Neuron (in vitro differentiated cells): ENCODE data around the gene ACER3.
A peak's percentile ranks its signal among the peaks of the same experiment; 100 is the strongest.
"Not testable (repeated sequence)": the region's sequence is repeated elsewhere in the genome, so short reads cannot be mapped to it uniquely, and the experiment has no call there.

Source experiments
- H2AFZ ChIP-seq: one replicate; pipeline ENCODE4 v1.6.1; 2013; ENCODE audit warnings: low read depth, mild to moderate bottlenecking, inconsistent platforms, low read length, moderate library complexity
- H3K27me3 ChIP-seq: one replicate; pipeline ENCODE4 v1.6.1; 2013; ENCODE audit warnings: low read length; ENCODE audit not compliant: insufficient read depth
- H3K36me3 ChIP-seq: one replicate; pipeline ENCODE4 v1.6.1; 2013; ENCODE audit warnings: low read length; ENCODE audit not compliant: insufficient read depth
- H3K4me1 ChIP-seq: one replicate; pipeline ENCODE4 v1.6.1; 2013; ENCODE audit warnings: low read length; ENCODE audit not compliant: insufficient read depth
- H3K4me3 ChIP-seq: 2 replicates; pipeline ENCODE4 v1.5.1; 2013; ENCODE audit warnings: mild to moderate bottlenecking, low read length, moderate library complexity
- H3K9me3 ChIP-seq: one replicate; pipeline ENCODE4 v1.6.1; 2013; ENCODE audit warnings: low read length

The ACER3 gene

GRCh38 chr11:77038029-77038824 is 177.5 kb downstream of the ACER3 start:
- H3K4me1 ChIP-seq, result no peaks in the 10 kb centered on the region
- no peak overlapping the region for H3K4me3 ChIP-seq
- H2AFZ ChIP-seq, result no peak overlapping the region
- peaks cover 11% of the 10 kb centered on the region for H3K9me3 ChIP-seq
- no peaks in the 10 kb centered on the region for H3K36me3 ChIP-seq
- H3K27me3 ChIP-seq, result peaks cover 12% of the 10 kb centered on the region

- Histone ChIP-seq H3K4me1 (no peaks in the 10 kb centered on the region), H3K9me3 (peaks cover 11% of the 10 kb centered on the region), H2AFZ (no peak overlapping the region), H3K4me3 (no peak overlapping the region), H3K36me3 (no peaks in the 10 kb centered on the region), H3K27me3 (peaks cover 12% of the 10 kb centered on the region)
These were observed 178.2 kb downstream of the ACER3 start for GRCh38 chr11:77038825-77039326.

- Histone ChIP-seq H3K9me3 (peaks cover 11% of the 10 kb centered on the region), H3K4me3 (no peak overlapping the region), H3K36me3 (no peaks in the 10 kb centered on the region), H2AFZ (peak overlapping the region; percentile 14), H3K27me3 (peaks cover 12% of the 10 kb centered on the region), H3K4me1 (no peaks in the 10 kb centered on the region)
These were observed 179.0 kb downstream of the ACER3 start for GRCh38 chr11:77039491-77040400.

- peaks cover 12% of the 10 kb centered on the region for H3K27me3 ChIP-seq
- H3K4me3 ChIP-seq, result no peak overlapping the region
- no peak overlapping the region for H2AFZ ChIP-seq
- no peaks in the 10 kb centered on the region for H3K4me1 ChIP-seq
- no peaks in the 10 kb centered on the region for H3K36me3 ChIP-seq
- H3K9me3 ChIP-seq, result peaks cover 11% of the 10 kb centered on the region
These were observed 179.7 kb downstream of the ACER3 start for GRCh38 chr11:77040401-77040777.

GRCh38 chr11:77040889-77041288 is 180.2 kb downstream of the ACER3 start:
- no peak overlapping the region for H2AFZ ChIP-seq
- no peaks in the 10 kb centered on the region for H3K36me3 ChIP-seq
- no peak overlapping the region for H3K4me3 ChIP-seq
- no peaks in the 10 kb centered on the region for H3K4me1 ChIP-seq
- H3K9me3 ChIP-seq, result peaks cover 11% of the 10 kb centered on the region
- peaks cover 12% of the 10 kb centered on the region for H3K27me3 ChIP-seq

- no peak overlapping the region for H3K4me3 ChIP-seq
- H3K36me3 ChIP-seq, result no peaks in the 10 kb centered on the region
- no peak overlapping the region for H2AFZ ChIP-seq
- H3K9me3 ChIP-seq, result peaks cover 11% of the 10 kb centered on the region
- H3K27me3 ChIP-seq, result peaks cover 12% of the 10 kb centered on the region
- peaks cover 6% of the 10 kb centered on the region for H3K4me1 ChIP-seq
These were observed 181.5 kb downstream of the ACER3 start for GRCh38 chr11:77042111-77042726.

- Histone ChIP-seq H3K27me3 (peaks cover 6% of the 10 kb centered on the region), H3K4me3 (no peak overlapping the region), H3K36me3 (no peaks in the 10 kb centered on the region), H2AFZ (no peak overlapping the region), H3K9me3 (peaks cover 4% of the 10 kb centered on the region), H3K4me1 (peaks cover 8% of the 10 kb centered on the region)
These were observed 183.6 kb downstream of the ACER3 start for GRCh38 chr11:77044356-77044755.

- H3K4me1 ChIP-seq, result peaks cover 8% of the 10 kb centered on the region
- H3K9me3 ChIP-seq, result peaks cover 4% of the 10 kb centered on the region
- no peak overlapping the region for H3K4me3 ChIP-seq
- peaks cover 2% of the 10 kb centered on the region for H3K27me3 ChIP-seq
- H2AFZ ChIP-seq, result no peak overlapping the region
- no peaks in the 10 kb centered on the region for H3K36me3 ChIP-seq
These were observed 184.2 kb downstream of the ACER3 start for GRCh38 chr11:77044886-77045285.

- Histone ChIP-seq H3K4me1 (peaks cover 8% of the 10 kb centered on the region), H3K27me3 (no peaks in the 10 kb centered on the region), H3K4me3 (no peak overlapping the region), H3K36me3 (no peaks in the 10 kb centered on the region), H3K9me3 (no peaks in the 10 kb centered on the region), H2AFZ (peak overlapping the region; percentile 28)
These were observed 185.4 kb downstream of the ACER3 start for GRCh38 chr11:77046060-77046501.

GRCh38 chr11:77047007-77047927 is 186.5 kb downstream of the ACER3 start:
- no peaks in the 10 kb centered on the region for H3K36me3 ChIP-seq
- H3K27me3 ChIP-seq, result no peaks in the 10 kb centered on the region
- H3K9me3 ChIP-seq, result no peaks in the 10 kb centered on the region
- peak overlapping the region; percentile 22 for H2AFZ ChIP-seq
- peak overlapping the region; percentile 22 for H3K4me3 ChIP-seq
- H3K4me1 ChIP-seq, result peaks cover 8% of the 10 kb centered on the region

- H2AFZ ChIP-seq, H3K27me3 ChIP-seq, H3K36me3 ChIP-seq, H3K4me3 ChIP-seq, H3K9me3 ChIP-seq: not testable (repeated sequence)
- H3K4me1 ChIP-seq, result peaks cover 13% of the 10 kb centered on the region
These were observed 187.3 kb downstream of the ACER3 start for GRCh38 chr11:77047928-77048446.

- Histone ChIP-seq H3K9me3 (no peaks in the 10 kb centered on the region), H3K4me3 (no peak overlapping the region), H3K36me3 (no peaks in the 10 kb centered on the region), H2AFZ (peak overlapping the region; percentile 40), H3K27me3 (no peaks in the 10 kb centered on the region), H3K4me1 (peaks cover 24% of the 10 kb centered on the region)
These were observed 188.3 kb downstream of the ACER3 start for GRCh38 chr11:77049026-77049425.
